Osteoblast (primary cell): ENCODE results near the gene NFE2L2. TPM values are rescaled to one million over a fixed set of nuclear protein-coding genes. Genes with fewer than 3 reads are reported as not detected.

Source experiments
- DNase-seq: peaks from one replicate; pipeline ENCODE4 v3.0.0; 2011; ENCODE audit warnings: low spot score, mixed read lengths; ENCODE audit not compliant: insufficient read length; ENCODE audit errors: missing footprints
- H2AFZ ChIP-seq: 2 replicates; pipeline ENCODE4 v1.6.0; 2011; ENCODE audit warnings: mild to moderate bottlenecking, low read length
- H3K27ac ChIP-seq: 2 replicates; pipeline ENCODE4 v1.5.1; 2011; ENCODE audit warnings: mild to moderate bottlenecking, low read depth, low read length, moderate library complexity
- H3K27me3 ChIP-seq: 2 replicates; pipeline ENCODE4 v1.6.0; 2012; ENCODE audit warnings: mild to moderate bottlenecking, control low read depth, inconsistent platforms, low read length, moderate library complexity; ENCODE audit not compliant: insufficient read depth
- H3K36me3 ChIP-seq: 2 replicates; pipeline ENCODE4 v1.5.1; 2011; ENCODE audit warnings: mild to moderate bottlenecking, low read length, control low read depth, moderate library complexity; ENCODE audit not compliant: insufficient read depth
- H3K4me1 ChIP-seq: 2 replicates; pipeline ENCODE4 v1.5.1; 2011; ENCODE audit warnings: mild to moderate bottlenecking, low read length, control low read depth, moderate library complexity; ENCODE audit not compliant: insufficient read depth
- H3K4me2 ChIP-seq: 2 replicates; pipeline ENCODE4 v1.6.0; 2011; ENCODE audit warnings: mild to moderate bottlenecking, low read length; ENCODE audit not compliant: insufficient read depth
- H3K4me3 ChIP-seq: fragments of 200-600 bp; sonication (generic); 3 replicates; pipeline ENCODE4 v1.5.1; 2012; ENCODE audit warnings: mild to moderate bottlenecking, low read length, inconsistent platforms; ENCODE audit not compliant: insufficient read depth
- H3K79me2 ChIP-seq: 2 replicates; pipeline ENCODE4 v1.6.0; 2012; ENCODE audit warnings: mild to moderate bottlenecking, low read length, control low read depth, inconsistent platforms; ENCODE audit not compliant: insufficient read depth
- H3K9me3 ChIP-seq: 2 replicates; pipeline ENCODE4 v1.5.1; 2011; ENCODE audit warnings: low read depth, low read length, control low read depth
- H4K20me1 ChIP-seq: 2 replicates; pipeline ENCODE4 v1.6.0; 2012; ENCODE audit warnings: mild to moderate bottlenecking, low read length, control low read depth; ENCODE audit not compliant: insufficient read depth
- small RNA-seq: library from RNA; depleted of rRNA; stranded (forward); fragments of <200 nt; gene quantifications from one replicate; pipeline ENCODE3, GENCODE V24; 2012
- total RNA-seq: library from RNA; depleted of rRNA; stranded (reverse); fragments of >200 nt; gene quantifications from 2 replicates; pipeline ENCODE4 v1.2.3, GENCODE V29; 2012
- TF ChIP-seq, protein P1 (sequence below): IDR thresholded peaks from 2 replicates; pipeline ENCODE4 v1.5.1; 2011; ENCODE audit warnings: mild to moderate bottlenecking, low read depth, low read length, moderate library complexity; ENCODE audit errors: extremely low read depth

The NFE2L2 gene
- total RNA-seq, 1 donor, result 91.9 TPM

DNA sequence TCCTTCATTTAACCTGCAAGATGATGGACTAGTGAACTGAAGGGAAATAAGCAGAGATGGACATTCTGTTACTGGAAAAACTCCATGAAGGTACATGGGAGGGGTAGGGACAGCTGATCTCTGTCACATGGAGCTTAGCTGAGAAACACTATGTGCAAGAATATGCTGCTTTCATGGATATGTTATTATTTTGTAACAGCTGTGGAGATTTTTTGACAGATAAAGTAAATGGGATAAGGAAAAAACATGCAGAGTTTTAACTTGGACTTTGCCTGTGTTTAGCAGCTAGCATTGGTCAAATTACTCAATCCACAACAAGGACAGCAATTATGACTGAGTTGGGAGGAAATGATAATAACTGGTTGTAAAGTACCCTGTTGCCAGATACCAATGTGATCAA lies 80.7 kb downstream of the NFE2L2 start:
- Histone ChIP-seq H4K20me1 (no peaks in the 10 kb centered on the region), H3K36me3 (no peaks in the 10 kb centered on the region), H3K27me3 (no peaks in the 10 kb centered on the region), H3K27ac (no peak overlapping the region), H3K79me2 (no peaks in the 10 kb centered on the region), H3K4me1 (peaks cover 6% of the 10 kb centered on the region), H3K4me2 (no peak overlapping the region), H3K4me3 (no peak overlapping the region), H3K9me3 (no peaks in the 10 kb centered on the region), H2AFZ (no peak overlapping the region)
- no peak for DNase-seq
- TF ChIP-seq, protein P1, sequence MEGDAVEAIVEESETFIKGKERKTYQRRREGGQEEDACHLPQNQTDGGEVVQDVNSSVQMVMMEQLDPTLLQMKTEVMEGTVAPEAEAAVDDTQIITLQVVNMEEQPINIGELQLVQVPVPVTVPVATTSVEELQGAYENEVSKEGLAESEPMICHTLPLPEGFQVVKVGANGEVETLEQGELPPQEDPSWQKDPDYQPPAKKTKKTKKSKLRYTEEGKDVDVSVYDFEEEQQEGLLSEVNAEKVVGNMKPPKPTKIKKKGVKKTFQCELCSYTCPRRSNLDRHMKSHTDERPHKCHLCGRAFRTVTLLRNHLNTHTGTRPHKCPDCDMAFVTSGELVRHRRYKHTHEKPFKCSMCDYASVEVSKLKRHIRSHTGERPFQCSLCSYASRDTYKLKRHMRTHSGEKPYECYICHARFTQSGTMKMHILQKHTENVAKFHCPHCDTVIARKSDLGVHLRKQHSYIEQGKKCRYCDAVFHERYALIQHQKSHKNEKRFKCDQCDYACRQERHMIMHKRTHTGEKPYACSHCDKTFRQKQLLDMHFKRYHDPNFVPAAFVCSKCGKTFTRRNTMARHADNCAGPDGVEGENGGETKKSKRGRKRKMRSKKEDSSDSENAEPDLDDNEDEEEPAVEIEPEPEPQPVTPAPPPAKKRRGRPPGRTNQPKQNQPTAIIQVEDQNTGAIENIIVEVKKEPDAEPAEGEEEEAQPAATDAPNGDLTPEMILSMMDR, result no peak

Small RNA genes lying within 50 kb of the gene (small RNA-seq; reads per million reads assigned to genes)
- not detected for gene MIR3128
- gene MIR6512, result 0.45 reads per million
- not detected for gene RF00019

Other genes starting within 250 kb of the NFE2L2 start
- 19.7 and 21.4 TPM in 2 replicates for gene HNRNPA3, start 51.9 kb downstream of the NFE2L2 start, total RNA-seq
- 32.1 and 34.0 TPM in 2 replicates for gene AGPS, start 128.0 kb upstream of the NFE2L2 start, total RNA-seq